SHP77 (cell line): ENCODE measurements around the gene METTL14.

ENCODE experiments used
- DNase-seq, 2 experiments: peaks; one replicate each; lab custom pipeline; 2025; lab: John Stamatoyannopoulos, UW

Gene METTL14

GRCh38 chr4:118759481-118759880 lies 74.3 kb downstream of the METTL14 start:
- DNase-seq: no peak

- DNase-seq: no peak
Measured at GRCh38 chr4:118760092-118760491, 74.9 kb downstream of the METTL14 start.

- DNase-seq: no peak
Measured at GRCh38 chr4:118760493-118760892, 75.3 kb downstream of the METTL14 start.

GRCh38 chr4:118761397-118762016 lies 76.3 kb downstream of the METTL14 start:
- DNase-seq: no peak

- DNase-seq: no peak
Measured at GRCh38 chr4:118762155-118762554, 77.0 kb downstream of the METTL14 start.

GRCh38 chr4:118762730-118763477 lies 77.7 kb downstream of the METTL14 start:
- no peak for DNase-seq
